BE2C (cell line): ENCODE results near the gene P3H2.
"Not testable (repeated sequence)": the region's sequence is repeated elsewhere in the genome, so short reads cannot be mapped to it uniquely, and the experiment has no call there.

Experiments
- DNase-seq: peaks from one replicate; pipeline ENCODE4 v3.0.0-alpha.2; 2020
- H3K27me3 ChIP-seq: fragments of 250-450 bp; sonication (Bioruptor Pico); 2 replicates; pipeline ENCODE4 v1.5.1; 2020; ENCODE audit warnings: mild to moderate bottlenecking
- H3K36me3 ChIP-seq: fragments of 250-450 bp; sonication (Bioruptor Pico); 2 replicates; pipeline ENCODE4 v1.5.1; 2020; ENCODE audit warnings: mild to moderate bottlenecking
- H3K4me1 ChIP-seq: fragments of 250-450 bp; sonication (Bioruptor Pico); 2 replicates; pipeline ENCODE4 v1.5.1; 2020
- H3K4me3 ChIP-seq: 2 replicates; pipeline ENCODE4 v1.5.1; 2011; ENCODE audit warnings: low read depth, low read length
- H3K9me3 ChIP-seq: fragments of 250-450 bp; sonication (Bioruptor Pico); 2 replicates; pipeline ENCODE4 v1.5.1; 2020
- TF ChIP-seq, protein P1 (sequence below): IDR thresholded peaks from 2 replicates; pipeline ENCODE4 v1.5.1; 2012; ENCODE audit warnings: mild to moderate bottlenecking, low read depth, low read length

The P3H2 gene

GRCh38 chr3:190076601-190077394 lies 43.9 kb downstream of the P3H2 start:
- Histone ChIP-seq H3K27me3 (no peaks in the 10 kb centered on the region), H3K9me3 (no peaks in the 10 kb centered on the region; the same call in 1 of the 2 replicates), H3K4me3 (no peak overlapping the region), H3K4me1 (no peaks in the 10 kb centered on the region), H3K36me3 (no peaks in the 10 kb centered on the region)
- DNase-seq = no peak
- TF ChIP-seq, protein P1, sequence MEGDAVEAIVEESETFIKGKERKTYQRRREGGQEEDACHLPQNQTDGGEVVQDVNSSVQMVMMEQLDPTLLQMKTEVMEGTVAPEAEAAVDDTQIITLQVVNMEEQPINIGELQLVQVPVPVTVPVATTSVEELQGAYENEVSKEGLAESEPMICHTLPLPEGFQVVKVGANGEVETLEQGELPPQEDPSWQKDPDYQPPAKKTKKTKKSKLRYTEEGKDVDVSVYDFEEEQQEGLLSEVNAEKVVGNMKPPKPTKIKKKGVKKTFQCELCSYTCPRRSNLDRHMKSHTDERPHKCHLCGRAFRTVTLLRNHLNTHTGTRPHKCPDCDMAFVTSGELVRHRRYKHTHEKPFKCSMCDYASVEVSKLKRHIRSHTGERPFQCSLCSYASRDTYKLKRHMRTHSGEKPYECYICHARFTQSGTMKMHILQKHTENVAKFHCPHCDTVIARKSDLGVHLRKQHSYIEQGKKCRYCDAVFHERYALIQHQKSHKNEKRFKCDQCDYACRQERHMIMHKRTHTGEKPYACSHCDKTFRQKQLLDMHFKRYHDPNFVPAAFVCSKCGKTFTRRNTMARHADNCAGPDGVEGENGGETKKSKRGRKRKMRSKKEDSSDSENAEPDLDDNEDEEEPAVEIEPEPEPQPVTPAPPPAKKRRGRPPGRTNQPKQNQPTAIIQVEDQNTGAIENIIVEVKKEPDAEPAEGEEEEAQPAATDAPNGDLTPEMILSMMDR = no peak

DNA sequence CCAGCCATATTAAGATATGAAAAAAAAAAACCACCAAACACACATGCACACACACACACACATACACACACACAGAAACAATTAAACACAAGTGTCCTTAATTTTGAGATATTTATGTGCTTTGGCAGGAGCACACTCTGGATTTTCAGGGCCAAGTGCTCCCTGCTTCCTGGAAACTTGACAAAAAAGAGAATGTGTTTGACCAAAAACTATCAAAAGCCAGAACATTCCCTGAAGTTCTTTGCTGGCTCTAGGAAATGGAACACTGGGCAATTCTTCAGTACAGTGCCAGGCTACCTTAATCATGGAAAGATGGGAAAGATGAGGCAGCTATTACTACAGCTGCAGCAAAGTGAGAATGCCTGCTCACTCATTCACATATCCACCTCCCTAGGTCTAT lies 44.6 kb downstream of the P3H2 start:
- Histone ChIP-seq H3K36me3 (no peaks in the 10 kb centered on the region), H3K9me3 (no peaks in the 10 kb centered on the region; the same call in 1 of the 2 replicates), H3K27me3 (no peaks in the 10 kb centered on the region), H3K4me1 (no peaks in the 10 kb centered on the region), H3K4me3 (no peak overlapping the region)
- TF ChIP-seq, protein P1 = no peak
- no peak for DNase-seq

DNA sequence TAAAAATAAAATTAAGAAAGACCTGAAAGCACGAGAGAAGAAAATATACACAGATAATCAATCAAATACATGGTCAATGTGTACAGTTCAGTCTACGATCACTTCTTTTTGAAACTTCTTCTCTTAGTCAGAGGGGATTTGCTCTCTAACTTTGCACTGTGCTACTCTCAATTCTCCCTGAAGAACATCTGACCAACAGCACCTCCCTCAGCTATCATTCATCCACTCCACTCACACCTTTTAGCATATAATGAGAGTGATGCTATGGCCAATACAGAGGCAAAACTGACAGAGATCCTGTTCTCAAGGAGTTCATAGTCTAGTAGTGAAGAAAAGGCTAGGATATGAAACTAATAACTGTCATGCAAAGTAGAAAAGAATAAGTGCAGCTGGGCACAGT lies 45.9 kb downstream of the P3H2 start:
- H3K36me3 ChIP-seq = no peaks in the 10 kb centered on the region
- no peak for DNase-seq
- no peaks in the 10 kb centered on the region for H3K27me3 ChIP-seq
- TF ChIP-seq, protein P1 = no peak
- no peak overlapping the region for H3K4me3 ChIP-seq
- H3K4me1 ChIP-seq = no peaks in the 10 kb centered on the region
- H3K9me3 ChIP-seq = no peaks in the 10 kb centered on the region; the same call in 1 of the 2 replicates

DNA sequence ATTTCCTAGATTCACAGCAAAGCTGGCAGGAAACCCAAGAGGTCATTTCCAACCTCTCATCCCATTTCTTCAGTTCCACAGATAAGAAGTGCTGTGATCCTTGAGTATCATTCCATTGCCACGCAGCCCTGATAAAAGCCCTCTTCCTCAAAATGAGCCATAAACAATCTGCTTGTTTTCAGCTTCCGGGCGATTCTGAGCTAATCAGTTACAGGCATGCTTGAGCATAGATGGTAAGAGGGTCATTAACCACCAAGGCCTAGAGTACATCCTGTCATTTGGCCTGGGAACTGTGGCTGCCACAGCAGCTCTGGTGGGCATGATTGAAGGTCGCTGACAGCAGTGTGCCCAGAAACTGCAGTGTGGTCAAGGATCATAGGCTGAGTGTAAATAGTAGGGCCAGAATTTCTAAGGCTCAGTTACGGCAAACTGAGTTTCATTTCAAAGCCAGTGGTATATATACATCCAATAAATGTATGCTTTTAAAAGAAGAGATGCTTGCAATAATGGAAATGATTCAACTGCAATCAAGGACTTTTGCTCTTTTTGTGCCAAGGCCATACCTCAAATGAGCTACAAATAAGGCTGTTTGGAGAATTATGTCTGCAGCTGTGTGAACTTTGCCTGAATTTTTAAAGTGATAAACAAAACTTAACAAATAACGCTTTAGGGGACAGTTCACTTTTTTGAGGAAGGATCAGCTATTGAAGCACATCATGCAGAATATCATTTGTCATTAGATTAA lies 47.3 kb downstream of the P3H2 start:
- H3K27me3 ChIP-seq = no peaks in the 10 kb centered on the region
- DNase-seq = no peak
- no peaks in the 10 kb centered on the region for H3K36me3 ChIP-seq
- H3K4me1 ChIP-seq = no peaks in the 10 kb centered on the region
- H3K4me3 ChIP-seq = no peak overlapping the region
- H3K9me3 ChIP-seq = no peaks in the 10 kb centered on the region; the same call in 1 of the 2 replicates
- TF ChIP-seq, protein P1 = no peak

DNA sequence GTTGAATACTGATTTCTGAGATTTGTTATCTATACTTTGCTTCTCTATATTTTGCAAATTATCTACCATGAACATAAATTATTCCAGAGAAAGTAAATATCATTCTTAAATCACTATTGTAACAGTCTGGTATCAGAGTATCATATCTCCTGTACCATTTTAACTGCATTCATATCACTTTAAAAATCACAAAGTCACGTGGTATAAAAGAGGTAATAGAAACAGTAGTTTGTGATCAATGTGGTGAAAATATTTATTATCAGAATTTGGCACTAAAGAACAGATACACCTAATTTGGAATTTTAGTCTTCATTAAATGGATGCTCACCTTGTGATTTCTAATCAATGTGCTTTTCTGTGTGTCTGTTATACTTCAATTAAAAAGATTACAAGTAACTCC lies 47.8 kb downstream of the P3H2 start:
- TF ChIP-seq, protein P1 = no peak
- Histone ChIP-seq H3K36me3 (no peaks in the 10 kb centered on the region), H3K9me3 (no peaks in the 10 kb centered on the region; the same call in 1 of the 2 replicates), H3K4me3 (no peak overlapping the region), H3K27me3 (no peaks in the 10 kb centered on the region), H3K4me1 (no peaks in the 10 kb centered on the region)
- no peak for DNase-seq

- H3K4me1 ChIP-seq, H3K9me3 ChIP-seq, H3K27me3 ChIP-seq, DNase-seq, H3K36me3 ChIP-seq, H3K4me3 ChIP-seq: not testable (repeated sequence)
Observed at GRCh38 chr3:190071921-190072320, 48.8 kb downstream of the P3H2 start.
